HUES48 (cell line): ENCODE measurements around the gene PCBD2.
"Not testable (repeated sequence)": the region's sequence is repeated elsewhere in the genome, so short reads cannot be mapped to it uniquely, and the experiment has no call there.

Source experiments
- H3K27ac ChIP-seq: one replicate; pipeline ENCODE4 v1.7.0; 2013; ENCODE audit warnings: low read depth, low read length, inconsistent platforms
- H3K27me3 ChIP-seq: 2 replicates; pipeline ENCODE4 v1.6.1; 2013; ENCODE audit warnings: mild to moderate bottlenecking, low read length; ENCODE audit not compliant: control insufficient read depth, insufficient read depth
- H3K36me3 ChIP-seq: 2 replicates; pipeline ENCODE4 v1.6.1; 2013; ENCODE audit warnings: low read length; ENCODE audit not compliant: control insufficient read depth, insufficient read depth
- H3K4me1 ChIP-seq: 2 replicates; pipeline ENCODE4 v1.6.1; 2013; ENCODE audit warnings: mild to moderate bottlenecking, low read length; ENCODE audit not compliant: control insufficient read depth, insufficient read depth
- H3K4me3 ChIP-seq: 2 replicates; pipeline ENCODE4 v1.5.1; 2013; ENCODE audit warnings: mild to moderate bottlenecking, low read depth, low read length
- H3K9ac ChIP-seq: 2 replicates; pipeline ENCODE4 v1.6.1; 2013; ENCODE audit warnings: mild to moderate bottlenecking, low read depth, low read length, moderate library complexity
- H3K9me3 ChIP-seq: 2 replicates; pipeline ENCODE4 v1.6.1; 2013; ENCODE audit warnings: low read length; ENCODE audit not compliant: control insufficient read depth, insufficient read depth

Gene PCBD2

GRCh38 chr5:134880937-134881336 is 24.0 kb upstream of the PCBD2 start:
- not testable (repeated sequence) for H3K4me1 ChIP-seq, H3K36me3 ChIP-seq, H3K4me3 ChIP-seq, H3K9ac ChIP-seq, H3K9me3 ChIP-seq, H3K27me3 ChIP-seq, H3K27ac ChIP-seq

GRCh38 chr5:134881711-134882110 is 23.2 kb upstream of the PCBD2 start:
- H3K27ac ChIP-seq, H3K9me3 ChIP-seq, H3K36me3 ChIP-seq, H3K4me3 ChIP-seq, H3K9ac ChIP-seq, H3K27me3 ChIP-seq, H3K4me1 ChIP-seq: not testable (repeated sequence)

GRCh38 chr5:134887593-134888159 is 17.3 kb upstream of the PCBD2 start:
- no peaks in the 10 kb centered on the region for H3K4me1 ChIP-seq
- no peak overlapping the region for H3K4me3 ChIP-seq
- H3K9ac ChIP-seq, result no peak overlapping the region
- H3K27me3 ChIP-seq, result no peaks in the 10 kb centered on the region
- no peaks in the 10 kb centered on the region for H3K9me3 ChIP-seq
- H3K36me3 ChIP-seq, result 0 out of 2 replicates have a peak, but pooled peaks cover 3% of the 10 kb centered on the region
- no peak overlapping the region for H3K27ac ChIP-seq

GRCh38 chr5:134889335-134889734 is 15.6 kb upstream of the PCBD2 start:
- 0 out of 2 replicates have a peak, but pooled peaks cover 3% of the 10 kb centered on the region for H3K36me3 ChIP-seq
- no peaks in the 10 kb centered on the region for H3K9me3 ChIP-seq
- no peak overlapping the region for H3K9ac ChIP-seq
- H3K4me1 ChIP-seq, result 0 out of 2 replicates have a peak, but pooled peaks cover 3% of the 10 kb centered on the region
- no peak overlapping the region for H3K4me3 ChIP-seq
- no peaks in the 10 kb centered on the region for H3K27me3 ChIP-seq
- no peak overlapping the region for H3K27ac ChIP-seq

- H3K27ac ChIP-seq, result no peak overlapping the region
- no peaks in the 10 kb centered on the region for H3K9me3 ChIP-seq
- H3K36me3 ChIP-seq, result 0 out of 2 replicates have a peak, but pooled peaks cover 3% of the 10 kb centered on the region
- H3K27me3 ChIP-seq, result no peaks in the 10 kb centered on the region
- H3K9ac ChIP-seq, result no peak overlapping the region
- H3K4me3 ChIP-seq, result no peak overlapping the region
- H3K4me1 ChIP-seq, result 0 out of 2 replicates have a peak, but pooled peaks cover 3% of the 10 kb centered on the region
These were observed 13.5 kb upstream of the PCBD2 start for GRCh38 chr5:134891473-134891872.

GRCh38 chr5:134892282-134892681 is 12.6 kb upstream of the PCBD2 start:
- Histone ChIP-seq H3K9ac (no peak overlapping the region), H3K27ac (no peak overlapping the region), H3K36me3 (0 out of 2 replicates have a peak, but pooled peaks cover 3% of the 10 kb centered on the region), H3K9me3 (no peaks in the 10 kb centered on the region), H3K4me3 (no peak overlapping the region), H3K27me3 (no peaks in the 10 kb centered on the region), H3K4me1 (0 out of 2 replicates have a peak, but pooled peaks cover 3% of the 10 kb centered on the region)

- no peak overlapping the region for H3K27ac ChIP-seq
- H3K4me3 ChIP-seq, result no peak overlapping the region
- H3K9me3 ChIP-seq, result no peaks in the 10 kb centered on the region
- 0 out of 2 replicates have a peak, but pooled peaks cover 3% of the 10 kb centered on the region for H3K4me1 ChIP-seq
- H3K9ac ChIP-seq, result no peak overlapping the region
- peaks cover 8% of the 10 kb centered on the region; the same call in 1 of the 2 replicates for H3K36me3 ChIP-seq
- H3K27me3 ChIP-seq, result no peaks in the 10 kb centered on the region
These were observed 12.0 kb upstream of the PCBD2 start for GRCh38 chr5:134892926-134893325.

GRCh38 chr5:134893748-134894505 is 11.0 kb upstream of the PCBD2 start:
- Histone ChIP-seq H3K9me3 (no peaks in the 10 kb centered on the region), H3K9ac (no peak overlapping the region), H3K36me3 (peaks cover 7% of the 10 kb centered on the region; the same call in 1 of the 2 replicates), H3K4me1 (0 out of 2 replicates have a peak, but pooled peaks cover 3% of the 10 kb centered on the region), H3K27me3 (no peaks in the 10 kb centered on the region), H3K27ac (no peak overlapping the region), H3K4me3 (no peak overlapping the region)

GRCh38 chr5:134902071-134902801 is 2.7 kb upstream of the PCBD2 start:
- H3K4me3 ChIP-seq, result no peak overlapping the region

GRCh38 chr5:134905246-134905996 is 490 bp downstream of the PCBD2 start:
- H3K9me3 ChIP-seq, result no peaks in the 10 kb centered on the region
- H3K36me3 ChIP-seq, result peaks cover 10% of the 10 kb centered on the region
- peak overlapping the region; percentile 100 for H3K4me3 ChIP-seq
- H3K4me1 ChIP-seq, result no peaks in the 10 kb centered on the region; the same call in 1 of the 2 replicates
- H3K27me3 ChIP-seq, result no peaks in the 10 kb centered on the region
- peak overlapping the region; percentile 98 for H3K9ac ChIP-seq
- peak overlapping the region; percentile 95 for H3K27ac ChIP-seq

More at GRCh38 chr5:134902071-134902801, 2.7 kb upstream of the PCBD2 start:
- Histone ChIP-seq H3K9ac (no peak overlapping the region), H3K27ac (no peak overlapping the region), H3K36me3 (peaks cover 16% of the 10 kb centered on the region), H3K9me3 (no peaks in the 10 kb centered on the region), H3K4me1 (no peaks in the 10 kb centered on the region; the same call in 1 of the 2 replicates), H3K27me3 (no peaks in the 10 kb centered on the region)
